Gastrocnemius medialis (tissue), 4 donors: ENCODE results near the gene RBFOX2.

Experiments used
- CTCF ChIP-seq, 5 experiments: fragments of 450-650 bp in 3 of 5; fragments of 200-600 bp in 2 of 5; sonication (generic) in 2 of 5; IDR thresholded peaks in 4 of 5; conservative IDR thresholded peaks in 1 of 5; 1 replicate in 4 of 5; 2 replicates in 1 of 5; pipeline ENCODE4 v1.5.1; 2016 to 2019; ENCODE audit warnings: antibody characterized with exemption in 5 of 5, mild to moderate bottlenecking in 3 of 5, moderate library complexity in 3 of 5
- POLR2A ChIP-seq, 2 donors: fragments of 450-650 bp; IDR thresholded peaks; one replicate each; pipeline ENCODE4 v1.6.1; 2017; ENCODE audit warnings: antibody characterized with exemption in 2 of 2, mild to moderate bottlenecking in 2 of 2, moderate library complexity in 2 of 2

GRCh38 chr22:35978201-35978600 is 50.4 kb downstream of the RBFOX2 start:
- TF ChIP-seq CTCF (IDR thresholded peaks at IDR 0.05 in 4 of 5, conservative IDR thresholded peaks at IDR 0.05 in 1 of 5) = no peak
- TF ChIP-seq POLR2A (IDR thresholded peaks at IDR 0.05) = no peak
